NCI-H146 treated with DMSO at 0.1 percent for 48 hours (cell line): ENCODE data around the gene KLHL11.

ENCODE experiments used
- DNase-seq: peaks from one replicate; lab custom pipeline; 2025; ENCODE audit not compliant: unreplicated experiment; lab: John Stamatoyannopoulos, UW

Gene KLHL11

GRCh38 chr17:41812381-41813151, 52.7 kb downstream of the KLHL11 start, which contains the start of gene FKBP10:
Gene FKBP10 (plus strand): TSS chr17:41813004. CDS start chr17:41813035, 31 bp downstream.
- peak; percentile 87 for DNase-seq

DNA sequence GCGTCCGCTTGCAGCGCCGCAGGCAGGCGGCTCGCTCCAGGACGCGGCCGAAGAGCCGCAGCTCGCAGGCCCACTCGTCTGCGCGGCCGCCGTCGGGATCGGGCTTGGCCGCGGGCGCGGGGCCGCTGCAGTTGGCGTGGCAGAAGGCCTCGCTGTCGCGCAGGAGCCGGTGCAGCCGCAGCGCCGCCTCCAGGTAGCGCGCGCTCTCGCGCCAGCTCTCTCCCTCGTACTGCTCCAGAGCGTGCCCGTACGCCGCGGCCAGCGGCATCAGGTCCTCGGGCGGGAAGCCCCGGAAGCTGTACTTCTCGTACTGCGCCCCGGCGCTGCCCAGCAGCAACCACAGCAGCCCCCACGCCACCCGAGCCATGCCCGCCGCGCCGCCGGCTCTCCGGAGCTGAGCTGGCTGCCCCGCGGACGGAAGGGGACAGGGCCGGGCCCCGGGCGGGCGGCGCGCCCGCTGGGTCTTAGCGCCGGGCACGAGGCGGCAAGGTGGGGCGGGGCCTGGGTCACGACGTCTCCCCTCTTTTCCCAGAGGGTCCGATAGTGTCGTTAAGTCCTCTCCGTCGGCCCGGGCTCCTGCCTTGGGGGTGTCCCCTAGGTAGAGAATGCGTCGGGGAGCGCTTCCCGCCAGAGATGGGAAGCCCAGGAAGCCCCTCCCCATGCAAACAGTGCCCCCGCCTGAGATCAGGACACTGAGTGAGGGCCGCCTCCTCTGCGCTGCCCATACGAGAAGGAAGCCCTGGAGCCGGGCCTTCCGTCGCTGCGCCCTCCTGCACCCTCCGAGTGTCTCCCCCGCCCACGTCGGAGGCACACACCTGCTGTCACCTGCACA, 53.5 kb downstream of the KLHL11 start, which contains the start of gene P3H4:
Gene P3H4 (minus strand): TSS at position 401 of the 832 bp plus-strand sequence. CDS start 34 bp downstream, at position 367.
- DNase-seq = peak; percentile 76

DNA sequence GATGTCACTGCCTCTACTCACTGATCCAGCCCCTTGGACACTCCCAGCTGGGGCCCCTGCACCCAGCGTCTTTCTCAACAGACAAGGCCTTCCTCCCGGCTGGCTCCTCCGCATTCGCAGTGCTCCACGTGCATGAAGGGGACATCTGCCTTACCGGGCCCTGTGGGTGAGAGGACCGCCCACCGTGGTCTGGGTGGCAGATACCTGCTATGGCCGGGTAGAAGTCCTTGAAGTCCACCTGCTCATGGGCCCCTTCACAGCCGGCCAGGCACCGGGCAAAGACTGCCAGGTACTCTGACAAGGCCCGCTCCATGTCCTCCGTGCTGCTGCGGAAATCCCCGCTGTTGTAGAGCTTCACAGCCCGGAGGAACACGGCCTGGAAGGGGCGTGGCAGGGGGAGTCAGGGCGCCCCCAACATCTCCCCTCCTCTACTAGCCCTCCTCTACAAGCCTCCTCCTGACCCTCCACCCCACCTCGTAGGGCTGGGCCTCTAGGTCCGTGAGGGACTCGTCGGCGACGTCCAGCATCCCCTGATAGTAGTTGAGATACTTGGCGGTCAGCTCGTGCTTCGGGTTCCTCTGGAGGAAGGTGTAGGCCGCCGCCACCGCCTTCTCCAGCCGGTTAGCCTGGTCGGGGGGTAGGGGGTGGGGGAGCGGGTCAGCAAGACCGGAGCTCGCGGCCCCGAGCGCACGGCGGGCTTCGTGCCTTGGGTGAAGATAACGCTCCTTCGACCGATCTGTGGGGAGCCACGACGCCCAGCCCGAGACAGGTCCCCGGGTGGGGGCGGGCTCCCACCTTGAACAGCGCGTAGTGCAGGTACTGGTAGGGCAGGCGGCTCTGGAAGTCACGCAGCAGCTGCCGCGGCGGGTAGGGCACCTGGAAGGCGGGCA, 54.3 kb downstream of the KLHL11 start:
- DNase-seq = no peak

- DNase-seq = no peak
Observed at GRCh38 chr17:41806685-41807445, 58.4 kb downstream of the KLHL11 start.
